Lower leg skin (tissue), 4 donors: ENCODE measurements around the gene RTN1. TPM values are rescaled to one million over a fixed set of nuclear protein-coding genes. Genes with fewer than 3 reads are reported as not detected.

ENCODE experiments used
- DNase-seq, 2 donors: peaks; one replicate each; pipeline ENCODE4 v3.0.0-alpha.2; 2019; ENCODE audit warnings: low spot score in 2 of 2
- H3K4me3 ChIP-seq: fragments of 200-600 bp; sonication (generic); 2 replicates; pipeline ENCODE4 v1.5.1; 2017; ENCODE audit warnings: mild to moderate bottlenecking, low read depth; ENCODE audit not compliant: poor library complexity, severe bottlenecking
- POLR2A ChIP-seq, 2 donors: fragments of 450-650 bp; IDR thresholded peaks; one replicate each; pipeline ENCODE4 v1.6.1; 2016 to 2017; ENCODE audit warnings: antibody characterized with exemption in 2 of 2, mild to moderate bottlenecking in 1 of 2, moderate library complexity in 1 of 2
- WGBS, 2 donors: methylation state at CpG; one replicate each; pipeline ENCODE4 v1.1.5; 2018; 5-methylcytosine and 5-hydroxymethylcytosine counted together
- intact Hi-C: fragments of 100-400 bp; cut with DNase I; formaldehyde crosslinking; loops from one replicate; pipeline ENCODE4 v1.15.0; 2023; ENCODE audit warnings: low total_unique reads
- total RNA-seq, 4 donors: library from RNA; depleted of rRNA; stranded (reverse); fragments of >200 nt; gene quantifications; one replicate each; pipeline ENCODE4 v1.1.0, GENCODE V29; 2016
- TF ChIP-seq, protein P1 (sequence below), 3 donors: fragments of 450-650 bp; IDR thresholded peaks; one replicate each; pipeline ENCODE4 v1.5.1; 2016; ENCODE audit warnings: antibody characterized with exemption in 3 of 3, mild to moderate bottlenecking in 3 of 3, moderate library complexity in 2 of 3

RTN1 gene
- total RNA-seq, 4 donors from 2014 or later = 5.1 to 8.1 (median 5.8) TPM

- intact Hi-C loops = no loop called here
- WGBS, 2 donors = 89 to 92% methylated on average over 1 of the region's 1 CpG
- TF ChIP-seq, protein P1, sequence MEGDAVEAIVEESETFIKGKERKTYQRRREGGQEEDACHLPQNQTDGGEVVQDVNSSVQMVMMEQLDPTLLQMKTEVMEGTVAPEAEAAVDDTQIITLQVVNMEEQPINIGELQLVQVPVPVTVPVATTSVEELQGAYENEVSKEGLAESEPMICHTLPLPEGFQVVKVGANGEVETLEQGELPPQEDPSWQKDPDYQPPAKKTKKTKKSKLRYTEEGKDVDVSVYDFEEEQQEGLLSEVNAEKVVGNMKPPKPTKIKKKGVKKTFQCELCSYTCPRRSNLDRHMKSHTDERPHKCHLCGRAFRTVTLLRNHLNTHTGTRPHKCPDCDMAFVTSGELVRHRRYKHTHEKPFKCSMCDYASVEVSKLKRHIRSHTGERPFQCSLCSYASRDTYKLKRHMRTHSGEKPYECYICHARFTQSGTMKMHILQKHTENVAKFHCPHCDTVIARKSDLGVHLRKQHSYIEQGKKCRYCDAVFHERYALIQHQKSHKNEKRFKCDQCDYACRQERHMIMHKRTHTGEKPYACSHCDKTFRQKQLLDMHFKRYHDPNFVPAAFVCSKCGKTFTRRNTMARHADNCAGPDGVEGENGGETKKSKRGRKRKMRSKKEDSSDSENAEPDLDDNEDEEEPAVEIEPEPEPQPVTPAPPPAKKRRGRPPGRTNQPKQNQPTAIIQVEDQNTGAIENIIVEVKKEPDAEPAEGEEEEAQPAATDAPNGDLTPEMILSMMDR (IDR thresholded peaks at IDR 0.05) = no peak
- TF ChIP-seq POLR2A (IDR thresholded peaks at IDR 0.05) = no peak
- DNase-seq = no peak
- no peak overlapping the region for H3K4me3 ChIP-seq
These were observed 101.7 kb downstream of the RTN1 start for GRCh38 chr14:59768855-59769375.

- 91 to 96% methylated on average over 6 of the region's 6 CpGs for WGBS, 2 donors
- no peak overlapping the region for H3K4me3 ChIP-seq
- DNase-seq = no peak
- TF ChIP-seq, protein P1 (IDR thresholded peaks at IDR 0.05) = no peak
- TF ChIP-seq POLR2A (IDR thresholded peaks at IDR 0.05) = no peak
- intact Hi-C loops = no loop called here
These were observed 108.7 kb downstream of the RTN1 start for GRCh38 chr14:59761851-59762250.

DNA sequence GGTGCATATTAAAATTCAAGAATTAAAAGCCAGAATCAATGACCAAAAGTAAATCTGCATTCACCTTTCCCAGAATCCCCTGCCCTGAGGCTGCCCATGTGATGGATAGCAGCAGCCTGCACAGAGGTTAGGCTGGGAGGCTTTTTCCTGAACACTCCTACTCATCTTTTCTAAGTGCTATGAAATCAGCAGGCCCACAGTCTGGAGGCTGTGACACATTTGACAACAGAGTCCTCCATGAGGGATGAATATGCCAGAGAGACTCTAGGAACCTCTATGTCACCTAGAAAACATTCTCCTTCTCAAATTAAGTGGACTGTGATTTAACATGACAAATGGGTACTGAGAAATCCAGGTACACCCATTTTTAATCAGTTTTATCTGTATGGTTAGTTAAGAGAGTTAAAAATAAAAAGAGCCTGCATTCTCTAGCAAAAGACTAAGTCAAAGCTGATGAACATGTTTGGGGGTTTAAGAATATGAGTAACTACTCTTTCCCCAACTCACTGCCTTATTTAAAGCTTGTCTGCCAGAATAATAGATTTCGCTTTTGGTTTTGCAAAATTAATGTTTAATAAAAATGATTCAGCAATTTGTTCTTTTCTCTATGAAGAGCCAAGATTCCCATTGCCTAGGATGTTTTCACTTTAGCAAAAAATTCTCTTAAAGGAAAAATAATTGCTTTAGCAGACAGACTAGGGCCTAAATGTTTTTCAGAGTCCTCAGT, 115.0 kb downstream of the RTN1 start:
- DNase-seq = no peak

DNA sequence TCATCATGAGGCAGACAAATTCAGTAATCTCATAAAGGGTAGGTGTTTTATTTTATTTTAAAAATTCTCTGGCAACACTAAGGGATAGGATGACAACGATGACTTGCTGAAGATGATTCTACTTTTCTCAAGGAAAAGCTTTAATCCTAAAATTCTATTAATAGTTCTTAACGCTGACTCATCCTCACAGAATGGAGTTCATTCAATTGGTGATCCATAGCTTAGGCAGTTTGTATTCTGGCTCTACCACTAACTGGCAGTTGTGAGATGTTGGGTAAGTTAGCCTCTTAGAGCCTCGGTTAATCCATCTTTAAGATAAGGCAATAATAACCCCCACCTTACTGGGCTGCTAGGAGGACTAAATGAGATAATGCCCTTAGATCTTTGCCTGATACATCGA, 116.3 kb downstream of the RTN1 start:
- H3K4me3 ChIP-seq = no peak overlapping the region
- no peak for DNase-seq
- WGBS, 2 donors = 80 to 85% methylated on average over 4 of the region's 4 CpGs
- intact Hi-C loops = no loop called here
- no peak for TF ChIP-seq POLR2A (IDR thresholded peaks at IDR 0.05)
- TF ChIP-seq, protein P1 (IDR thresholded peaks at IDR 0.05) = no peak

More for the DNA sequence above, 115.0 kb downstream of the RTN1 start:
- TF ChIP-seq, protein P1 (IDR thresholded peaks at IDR 0.05) = no peak
- TF ChIP-seq POLR2A (IDR thresholded peaks at IDR 0.05) = no peak
- H3K4me3 ChIP-seq = no peak overlapping the region
- intact Hi-C loops = no loop called here
- 62 to 74% methylated on average over 1 of the region's 1 CpG for WGBS, 2 donors

DNA sequence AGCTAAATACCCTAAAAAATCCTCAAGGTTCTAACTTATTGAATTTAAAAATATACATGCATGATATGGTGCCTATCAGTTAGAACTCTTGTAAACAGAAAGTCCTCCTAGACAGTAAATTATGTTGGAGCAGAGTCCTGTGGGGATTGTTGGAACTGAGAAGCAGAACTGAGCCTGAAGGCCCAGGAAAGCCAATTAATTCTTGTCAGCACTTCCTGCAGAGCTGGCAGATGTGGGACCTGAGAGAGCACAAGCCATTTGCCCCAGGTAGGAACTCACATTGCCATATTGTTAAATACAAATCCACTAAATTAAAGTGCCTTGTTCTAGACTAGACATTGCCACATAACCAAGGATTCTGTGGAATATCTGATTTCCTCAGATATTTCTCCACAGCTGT, 117.1 kb downstream of the RTN1 start:
- DNase-seq = no peak
- H3K4me3 ChIP-seq = no peak overlapping the region
- TF ChIP-seq, protein P1 (IDR thresholded peaks at IDR 0.05) = no peak
- TF ChIP-seq POLR2A (IDR thresholded peaks at IDR 0.05) = no peak
- intact Hi-C loops = no loop called here
